Measurements from ENCODE around the gene PCDH9.
A peak's percentile ranks its signal among the peaks of the same experiment; 100 is the strongest.
"Not testable (repeated sequence)": the region's sequence is repeated elsewhere in the genome, so short reads cannot be mapped to it uniquely, and the experiment has no call there.

The PCDH9 gene

GRCh38 chr13:66345518-66345810, 884.7 kb downstream of the PCDH9 start:
- no peak for DNase-seq (ENCODE audit: low read depth, low spot score)

DNA sequence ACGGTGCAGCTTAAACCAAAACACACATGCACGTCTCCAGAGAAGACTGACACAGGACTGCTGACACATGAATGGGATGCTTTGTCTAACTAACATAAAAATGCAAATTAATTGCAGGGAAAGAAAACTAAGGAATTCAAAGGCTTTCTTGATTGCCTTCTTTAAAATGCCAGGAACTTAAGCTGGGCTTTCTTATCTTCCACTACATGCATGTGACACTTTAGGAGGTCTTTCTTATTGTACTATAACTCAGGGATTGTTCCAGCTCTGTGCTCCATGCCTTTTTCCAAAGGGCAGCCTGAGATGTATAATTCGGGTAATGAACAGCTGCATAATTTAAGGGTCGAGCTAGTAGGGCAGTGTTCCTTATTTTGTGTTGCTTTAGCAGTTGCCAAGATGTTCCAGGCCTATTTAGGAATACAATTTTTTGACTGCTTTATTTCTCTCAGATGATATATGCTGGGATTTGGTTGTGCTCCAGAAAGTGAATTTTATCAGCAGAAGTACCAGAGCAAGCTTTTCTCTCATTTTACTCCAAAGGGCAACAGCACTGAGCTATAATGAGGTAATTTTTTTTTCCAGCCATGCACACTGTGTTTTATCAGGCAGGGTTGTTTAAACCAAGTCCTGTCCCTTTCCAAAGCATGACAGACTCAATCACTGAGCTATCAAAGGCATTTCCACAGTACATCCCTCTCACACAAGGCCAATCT, 885.2 kb downstream of the PCDH9 start:
- no peak for DNase-seq (ENCODE audit: low read depth, low spot score)

GRCh38 chr13:66343224-66343828, 886.8 kb downstream of the PCDH9 start:
- DNase-seq (ENCODE audit: low read depth, low spot score), result no peak

- no peak for DNase-seq (ENCODE audit: low read depth, low spot score)
Measured at GRCh38 chr13:66341635-66342377, 888.3 kb downstream of the PCDH9 start.

- DNase-seq (ENCODE audit: low read depth, low spot score), result no peak
Measured at GRCh38 chr13:66339214-66339613, 890.9 kb downstream of the PCDH9 start.

- DNase-seq (ENCODE audit: low read depth, low spot score), result no peak
Measured at GRCh38 chr13:66338542-66338941, 891.6 kb downstream of the PCDH9 start.

DNA sequence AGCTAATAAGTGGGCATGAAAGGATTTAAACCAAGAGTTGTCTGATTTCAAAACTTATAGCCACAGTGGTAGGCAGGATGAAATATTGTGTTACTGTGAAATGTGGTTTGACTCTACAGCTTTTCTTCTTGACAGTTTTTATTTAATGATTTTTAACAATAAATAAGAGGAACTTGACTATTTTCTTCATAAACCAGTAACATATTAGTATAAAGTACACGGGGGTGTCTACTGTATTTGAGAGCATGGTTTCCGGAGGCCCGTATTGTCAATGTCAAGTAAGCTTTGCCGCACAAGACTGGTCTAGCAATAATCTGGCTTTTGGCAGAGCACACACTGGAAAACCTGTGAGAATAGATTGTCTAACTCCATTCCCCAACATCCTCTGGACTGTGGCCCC, 894.5 kb downstream of the PCDH9 start:
- no peak for DNase-seq (ENCODE audit: low read depth, low spot score)

DNA sequence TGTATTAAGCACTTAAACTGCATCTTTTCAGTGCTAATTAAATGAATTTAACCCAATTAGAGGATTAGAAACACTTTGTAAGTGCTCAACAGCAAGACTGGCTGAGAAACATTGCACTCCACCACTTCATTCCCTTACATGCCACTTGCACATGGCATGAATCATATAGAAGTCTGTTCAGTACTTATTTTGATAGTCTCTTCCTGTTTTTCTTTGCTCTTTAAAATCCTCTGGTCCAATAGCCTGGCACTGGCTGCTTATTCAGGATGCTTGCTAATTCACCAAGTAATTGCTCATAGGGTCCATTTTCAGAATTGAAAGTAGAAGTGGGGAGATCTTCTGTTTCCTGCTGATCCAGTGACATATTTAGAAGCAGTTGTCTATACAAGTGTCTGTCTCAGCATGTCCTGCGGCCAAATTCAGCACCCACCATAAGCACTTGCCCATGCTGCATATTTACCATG, 900.1 kb downstream of the PCDH9 start:
- no peak for DNase-seq (ENCODE audit: low read depth, low spot score)

DNA sequence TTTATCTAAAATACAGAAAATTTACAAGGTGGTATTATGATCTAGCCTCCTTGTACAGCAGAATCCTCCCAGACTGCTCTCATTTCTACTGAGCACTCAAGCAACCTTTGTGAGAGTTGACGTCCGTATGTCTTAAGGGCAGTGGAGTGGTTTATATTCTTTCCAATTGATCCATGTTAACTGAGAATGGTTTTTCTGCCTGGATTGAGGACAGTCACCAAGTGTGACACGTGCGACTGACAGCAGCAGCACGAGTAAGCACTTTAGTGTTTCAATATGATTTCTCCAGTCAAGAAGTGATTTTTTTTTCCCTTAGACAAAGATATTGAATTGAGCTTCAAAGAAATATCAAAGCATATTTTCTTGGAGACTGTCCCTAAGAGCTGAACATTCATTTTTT, 901.7 kb downstream of the PCDH9 start:
- no peak for DNase-seq (ENCODE audit: low read depth, low spot score)

GRCh38 chr13:66323745-66324347, 906.3 kb downstream of the PCDH9 start:
- no peak for DNase-seq (ENCODE audit: low read depth, low spot score)

- DNase-seq (ENCODE audit: low read depth, low spot score), result no peak
Measured at GRCh38 chr13:66322936-66323335, 907.2 kb downstream of the PCDH9 start.

DNA sequence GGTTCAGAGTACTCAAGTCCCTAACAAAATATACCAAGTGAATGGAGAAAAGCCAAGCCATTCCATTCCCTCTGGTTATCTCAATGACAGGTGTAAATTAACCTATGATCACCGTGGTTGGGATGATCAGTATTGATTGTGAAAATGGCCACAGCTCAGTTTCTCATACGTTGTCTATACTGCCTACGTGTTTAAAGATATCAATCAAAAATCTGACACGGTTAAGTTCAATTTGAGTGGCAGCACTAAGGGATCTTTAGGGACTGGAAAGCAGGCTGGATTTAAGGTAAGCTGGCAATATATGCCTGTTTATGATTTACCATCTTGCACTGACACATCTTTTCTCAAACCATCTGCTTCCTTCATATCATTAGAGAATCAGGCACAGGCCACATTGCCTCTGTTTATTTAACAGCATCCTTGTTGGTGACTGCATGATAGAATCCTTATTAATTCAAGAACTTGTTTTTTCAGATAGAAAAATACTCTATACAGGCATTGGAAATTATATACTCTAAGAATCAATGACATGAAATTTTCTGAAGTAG, 907.9 kb downstream of the PCDH9 start:
- DNase-seq (ENCODE audit: low read depth, low spot score), result no peak

GRCh38 chr13:66314911-66315310, 915.2 kb downstream of the PCDH9 start:
- DNase-seq (ENCODE audit: low read depth, low spot score), result no peak

GRCh38 chr13:66313413-66313812, 916.7 kb downstream of the PCDH9 start:
- DNase-seq (ENCODE audit: low read depth, low spot score), result no peak

DNA sequence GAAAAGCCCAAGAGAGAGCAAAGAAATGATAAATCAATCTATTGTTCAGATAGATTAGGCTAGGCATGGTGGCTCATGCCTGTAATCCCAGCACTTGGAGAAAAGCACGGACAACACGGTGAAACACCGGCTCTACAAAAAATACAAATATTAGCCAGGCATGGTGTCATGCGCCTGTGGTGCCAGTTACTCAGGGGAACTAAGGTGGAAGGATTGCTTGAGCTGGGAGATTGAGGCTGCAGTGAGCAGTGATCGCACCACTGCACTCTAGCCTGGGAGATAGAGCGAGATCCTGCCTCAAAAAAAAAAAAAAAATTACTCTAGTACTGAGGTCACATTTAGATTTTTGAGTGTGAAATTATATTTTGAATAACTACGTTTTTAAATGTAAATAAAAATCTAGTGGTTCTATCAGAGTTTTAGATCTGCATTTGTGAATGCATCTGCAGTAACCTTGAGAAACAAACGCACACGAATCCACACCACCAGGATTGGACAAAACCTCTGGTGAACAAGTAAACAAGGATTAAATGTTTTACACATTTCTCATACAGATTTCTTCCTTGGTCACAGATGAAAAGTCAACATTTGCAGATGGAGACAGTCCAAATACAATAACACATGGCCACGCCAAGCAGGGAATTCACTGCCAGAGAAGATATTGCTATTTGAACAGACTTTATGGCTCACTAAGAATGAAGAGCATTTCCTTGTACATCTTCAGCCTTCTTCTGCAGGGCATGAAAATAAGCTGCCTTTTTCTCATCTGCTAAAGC, 917.6 kb downstream of the PCDH9 start:
- peak; percentile 72 for DNase-seq (ENCODE audit: low read depth, low spot score)

GRCh38 chr13:66305961-66306617, 924.0 kb downstream of the PCDH9 start:
- DNase-seq (ENCODE audit: low read depth, low spot score), result no peak

- no peak for DNase-seq (ENCODE audit: low read depth, low spot score)
Measured at GRCh38 chr13:66301482-66301881, 928.7 kb downstream of the PCDH9 start.

- DNase-seq (ENCODE audit: low read depth, low spot score), result no peak
Measured at GRCh38 chr13:66301006-66301405, 929.1 kb downstream of the PCDH9 start.

DNA sequence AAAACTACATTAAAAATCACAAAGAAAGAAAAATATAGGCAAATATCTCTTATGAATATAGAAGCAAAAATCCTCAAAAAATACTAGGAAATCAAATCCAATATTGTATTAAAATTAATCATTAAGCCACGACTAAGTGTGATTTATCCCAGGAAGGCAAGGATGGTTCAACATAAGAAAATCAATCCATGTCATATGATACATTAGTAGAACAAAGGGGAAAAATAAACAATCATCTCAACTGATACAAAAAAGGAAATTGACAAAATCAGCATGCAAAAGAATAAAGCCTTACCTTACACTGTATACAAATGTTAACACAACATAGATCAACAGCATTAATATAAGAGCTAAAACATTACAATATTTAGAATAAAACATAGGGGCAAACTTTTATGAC, 933.3 kb downstream of the PCDH9 start:
- no peak for DNase-seq (ENCODE audit: low read depth, low spot score)

- no peak for DNase-seq (ENCODE audit: low read depth, low spot score)
Measured at GRCh38 chr13:66296328-66296727, 933.8 kb downstream of the PCDH9 start.

DNA sequence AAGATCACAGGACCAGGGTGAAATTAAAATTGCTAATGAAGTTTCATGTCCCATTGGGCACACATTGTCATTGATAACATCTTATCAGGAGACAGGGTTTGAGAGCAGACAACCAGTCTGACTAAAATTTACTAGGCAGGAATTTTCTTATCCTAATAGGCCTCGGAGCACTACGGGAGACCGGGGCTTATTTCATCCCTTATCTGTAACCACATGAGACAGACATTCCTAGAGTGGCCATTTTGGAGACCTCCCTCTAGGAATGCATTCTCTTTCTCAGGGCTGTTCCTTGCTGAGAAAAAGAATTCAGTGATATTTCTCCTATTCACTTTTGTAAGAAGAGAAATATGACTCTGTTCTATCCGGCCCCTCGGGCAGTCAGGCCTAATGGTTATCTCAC, 943.3 kb downstream of the PCDH9 start:
- not testable (repeated sequence) for DNase-seq (ENCODE audit: low read depth, low spot score)
